ENCODE results near the gene ZYG11B.

DNA sequence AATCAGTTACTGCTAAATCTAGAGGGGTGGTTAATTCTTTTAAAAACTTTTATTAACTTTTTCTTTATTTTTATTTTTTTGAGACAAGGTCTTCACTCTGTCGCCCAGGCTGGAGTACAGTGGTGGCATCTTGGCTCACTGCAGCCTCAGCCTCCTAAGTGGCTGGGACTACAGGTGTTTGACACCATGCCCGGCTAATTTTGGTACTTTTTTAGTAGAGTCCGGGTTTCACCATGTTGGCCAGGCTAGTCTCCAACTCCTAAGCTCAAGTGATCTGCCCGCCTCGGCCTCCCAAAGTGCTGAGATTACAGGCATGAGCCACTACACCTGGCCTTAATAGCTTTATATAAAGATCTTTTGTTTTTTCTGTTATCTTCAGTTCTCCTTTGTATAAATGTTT, 11.9 kb downstream of the ZYG11B start:
- TF ChIP-seq, protein P1, sequence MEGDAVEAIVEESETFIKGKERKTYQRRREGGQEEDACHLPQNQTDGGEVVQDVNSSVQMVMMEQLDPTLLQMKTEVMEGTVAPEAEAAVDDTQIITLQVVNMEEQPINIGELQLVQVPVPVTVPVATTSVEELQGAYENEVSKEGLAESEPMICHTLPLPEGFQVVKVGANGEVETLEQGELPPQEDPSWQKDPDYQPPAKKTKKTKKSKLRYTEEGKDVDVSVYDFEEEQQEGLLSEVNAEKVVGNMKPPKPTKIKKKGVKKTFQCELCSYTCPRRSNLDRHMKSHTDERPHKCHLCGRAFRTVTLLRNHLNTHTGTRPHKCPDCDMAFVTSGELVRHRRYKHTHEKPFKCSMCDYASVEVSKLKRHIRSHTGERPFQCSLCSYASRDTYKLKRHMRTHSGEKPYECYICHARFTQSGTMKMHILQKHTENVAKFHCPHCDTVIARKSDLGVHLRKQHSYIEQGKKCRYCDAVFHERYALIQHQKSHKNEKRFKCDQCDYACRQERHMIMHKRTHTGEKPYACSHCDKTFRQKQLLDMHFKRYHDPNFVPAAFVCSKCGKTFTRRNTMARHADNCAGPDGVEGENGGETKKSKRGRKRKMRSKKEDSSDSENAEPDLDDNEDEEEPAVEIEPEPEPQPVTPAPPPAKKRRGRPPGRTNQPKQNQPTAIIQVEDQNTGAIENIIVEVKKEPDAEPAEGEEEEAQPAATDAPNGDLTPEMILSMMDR (IDR thresholded peaks at IDR 0.05; ENCODE audit: extremely low read depth in 1 of 2, insufficient read depth in 1 of 2, low read depth in 1 of 2, low read length in 2 of 2): no peak
- no peak for TF ChIP-seq POLR2A (IDR thresholded peaks at IDR 0.05; ENCODE audit: low read depth, low read length)
- no peak for TF ChIP-seq FOS (IDR thresholded peaks at IDR 0.05; ENCODE audit: borderline replicate concordance, insufficient read depth, low read length)
- TF ChIP-seq POLR2AphosphoS5 (IDR thresholded peaks at IDR 0.05; ENCODE audit: insufficient read depth, low read depth, low read length): no peak
- no peak for TF ChIP-seq EZH2 (IDR thresholded peaks at IDR 0.05; ENCODE audit: borderline replicate concordance, low read depth, low read length, severe bottlenecking)
- TF ChIP-seq JUN (IDR thresholded peaks at IDR 0.05; ENCODE audit: borderline replicate concordance, insufficient read depth, insufficient read length, low read depth): no peak
- no peak for TF ChIP-seq GATA2 (IDR thresholded peaks at IDR 0.05; ENCODE audit: insufficient read depth, insufficient read length, low read depth, low read length)
